GM10248 (cell line): ENCODE measurements around the gene GATA2.

Experiments used
- CTCF ChIA-PET: fragments of 300-600 bp; sonication (Branson Sonifier 250); formaldehyde crosslinking; extraction: SDS; loops from one replicate; lab custom pipeline; 2021; ENCODE audit warnings: antibody characterized with exemption; lab: Yijun Ruan, JAX
- POLR2A ChIA-PET: fragments of 350-650 bp; sonication (Branson Sonifier 250); formaldehyde crosslinking; extraction: SDS; loops from one replicate; lab custom pipeline; 2020; ENCODE audit warnings: antibody characterized with exemption; lab: Yijun Ruan, JAX
- DNase-seq: peaks from one replicate; pipeline ENCODE4 v3.0.0; 2012; ENCODE audit errors: extremely low spot score
- CTCF ChIP-seq: IDR thresholded peaks from 2 replicates; pipeline ENCODE4 v1.5.1; 2012; ENCODE audit warnings: mild to moderate bottlenecking, low read depth; ENCODE audit errors: extremely low read depth, missing control alignments, control extremely low read depth

The GATA2 gene

GRCh38 chr3:128455116-128455515 lies 37.9 kb downstream of the GATA2 start:
- POLR2A ChIA-PET: no interaction called here
- DNase-seq: no peak
- no peak for TF ChIP-seq CTCF
- CTCF ChIA-PET: interaction anchor here (1.8 kb wide), 1 partner anchor 15 kb away, joined by 4 read pairs; no protein-coding TSS in a partner anchor

GRCh38 chr3:128454310-128454618 lies 38.7 kb downstream of the GATA2 start:
- CTCF ChIA-PET: no interaction called here
- POLR2A ChIA-PET: no interaction called here
- no peak for DNase-seq
- no peak for TF ChIP-seq CTCF

DNA sequence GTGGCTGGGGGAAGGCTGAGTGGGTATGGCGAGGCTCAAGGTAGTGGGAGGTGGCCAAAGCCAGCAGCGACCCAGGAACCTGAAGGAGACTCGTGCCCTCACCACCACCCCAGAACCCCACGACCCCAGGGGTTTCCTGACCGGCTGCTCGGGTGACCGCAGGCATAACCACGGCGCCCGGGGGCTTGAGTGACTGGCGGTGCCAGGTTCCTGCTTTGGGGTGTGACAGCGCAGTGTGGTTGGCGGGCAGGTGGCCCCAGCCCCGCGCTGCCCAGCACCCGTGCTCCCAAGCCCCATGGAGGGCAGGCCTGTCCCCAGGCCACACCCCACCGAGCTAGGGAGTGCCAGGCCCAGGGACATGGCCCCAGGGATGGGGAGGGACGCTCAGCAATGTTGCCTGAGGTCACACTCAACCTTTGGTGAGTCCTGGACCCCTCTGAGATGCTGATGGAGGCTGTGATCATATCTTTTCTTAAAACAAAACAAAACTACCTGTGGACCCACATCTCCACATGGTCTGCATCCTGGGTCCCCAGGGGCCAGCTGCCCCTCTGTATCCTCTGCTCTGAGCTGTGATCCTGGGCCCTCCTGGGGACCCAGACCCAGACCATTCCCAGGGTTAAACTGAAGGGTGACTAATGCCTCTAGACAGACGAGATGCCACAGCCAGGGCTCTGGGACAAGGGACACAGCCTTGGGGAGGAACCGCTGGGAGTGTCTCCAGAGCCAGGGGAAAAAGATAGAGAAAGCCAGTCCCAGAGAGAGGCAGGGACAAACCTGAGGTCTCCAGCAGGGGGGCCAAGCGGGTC lies 39.3 kb downstream of the GATA2 start:
- no peak for DNase-seq
- no peak for TF ChIP-seq CTCF
- CTCF ChIA-PET: no interaction called here
- POLR2A ChIA-PET: no interaction called here

DNA sequence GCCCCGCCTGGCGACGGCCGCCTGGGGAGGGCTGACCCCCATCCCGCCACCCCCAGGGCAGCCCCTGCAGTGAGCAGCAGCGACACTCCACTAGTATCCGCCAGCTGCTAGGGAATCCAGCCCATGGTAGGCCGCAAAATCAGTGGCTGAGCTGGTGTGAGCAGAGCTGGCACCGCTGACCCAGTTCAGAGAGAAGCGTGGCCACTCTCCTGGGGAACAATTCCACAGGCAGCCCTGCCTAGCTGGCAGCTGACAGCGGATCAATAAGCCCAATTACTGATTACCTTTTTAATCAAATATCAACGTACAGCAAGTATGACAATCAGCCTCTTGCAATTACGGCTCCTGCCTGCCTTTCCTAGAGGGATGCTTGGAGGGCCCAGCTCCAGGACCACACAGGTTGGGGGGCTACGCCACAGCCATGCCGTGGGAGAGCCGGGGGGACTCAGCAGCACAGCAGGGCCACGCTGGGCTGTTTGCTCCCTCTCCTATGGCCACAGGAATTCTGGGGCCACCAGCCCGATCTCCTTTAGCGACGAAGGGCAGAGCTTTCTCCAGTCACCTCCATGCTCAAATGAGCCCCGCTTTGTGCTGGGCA lies 40.2 kb downstream of the GATA2 start:
- no peak for TF ChIP-seq CTCF
- POLR2A ChIA-PET: no interaction called here
- DNase-seq: no peak
- CTCF ChIA-PET: interaction anchor here (2.9 kb wide), 1 partner anchor 26 kb away, joined by 7 read pairs; no protein-coding TSS in a partner anchor

- ChIA-PET POLR2A (no interaction called here), CTCF (interaction anchor here (2.9 kb wide), 1 partner anchor 26 kb away, joined by 7 read pairs; no protein-coding TSS in a partner anchor)
- TF ChIP-seq CTCF: no peak
- no peak for DNase-seq
Measured at GRCh38 chr3:128452120-128452519, 40.9 kb downstream of the GATA2 start.

DNA sequence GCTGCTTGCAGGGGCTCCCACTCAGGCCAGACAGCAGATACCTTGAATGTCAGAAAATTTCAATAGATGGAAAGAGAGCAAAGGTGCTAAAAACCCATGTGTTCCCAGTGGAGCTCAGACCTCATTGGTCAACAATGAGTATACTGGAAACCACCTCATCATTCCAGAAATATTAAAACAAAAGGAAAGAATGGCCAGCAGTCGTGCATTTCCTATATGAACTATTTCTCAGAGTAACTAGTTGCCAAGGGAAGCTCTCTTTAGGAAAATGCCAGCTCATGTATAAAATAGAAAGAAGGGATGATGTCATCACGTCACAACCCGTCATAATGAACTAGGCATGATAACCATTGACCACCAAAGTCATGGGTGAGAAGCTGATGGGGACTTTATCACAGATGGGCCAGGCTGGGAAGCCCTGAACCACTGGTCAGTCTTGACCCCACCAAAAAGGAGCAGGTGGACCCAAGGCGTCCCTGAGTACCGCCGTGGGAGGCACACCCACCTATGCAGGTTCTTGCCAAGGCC lies 43.8 kb downstream of the GATA2 start:
- no peak for TF ChIP-seq CTCF
- no peak for DNase-seq
- ChIA-PET CTCF (interaction anchor here (1.1 kb wide), 1 partner anchor 10 kb away, joined by 3 read pairs; no protein-coding TSS in a partner anchor), POLR2A (no interaction called here)
